Trophoblast cell (in vitro differentiated cells and primary cell): Measurements from ENCODE around the gene CCK.

Experiments
- DNase-seq, 2 donors: peaks; one replicate each; pipeline ENCODE4 v3.0.0-alpha.2; 2016
- H2AFZ ChIP-seq: 2 replicates; pipeline ENCODE4 v1.6.1; 2013; ENCODE audit warnings: low read length, moderate library complexity, mild to moderate bottlenecking; ENCODE audit not compliant: insufficient read depth, poor library complexity
- H2AK5ac ChIP-seq: 2 replicates; pipeline ENCODE4 v1.6.1; 2013; ENCODE audit warnings: mild to moderate bottlenecking, low read length
- H2BK120ac ChIP-seq: 2 replicates; pipeline ENCODE4 v1.6.1; 2013; ENCODE audit warnings: low read length, mild to moderate bottlenecking, moderate library complexity; ENCODE audit not compliant: insufficient read depth, poor library complexity
- H2BK12ac ChIP-seq: 2 replicates; pipeline ENCODE4 v1.6.1; 2013; ENCODE audit warnings: mild to moderate bottlenecking, low read length, moderate library complexity
- H2BK5ac ChIP-seq: 2 replicates; pipeline ENCODE4 v1.6.1; 2013; ENCODE audit warnings: low read length, low read depth, moderate library complexity, mild to moderate bottlenecking; ENCODE audit not compliant: poor library complexity
- H3K14ac ChIP-seq: 2 replicates; pipeline ENCODE4 v1.6.1; 2013; ENCODE audit warnings: mild to moderate bottlenecking, low read length
- H3K18ac ChIP-seq: 2 replicates; pipeline ENCODE4 v1.6.1; 2013; ENCODE audit warnings: mild to moderate bottlenecking, low read length
- H3K23ac ChIP-seq: 2 replicates; pipeline ENCODE4 v1.6.1; 2013; ENCODE audit warnings: low read length
- H3K27ac ChIP-seq: 2 replicates; pipeline ENCODE4 v1.5.1; 2013; ENCODE audit warnings: low read depth, mild to moderate bottlenecking, inconsistent platforms, low read length, moderate library complexity
- H3K27me3 ChIP-seq: 2 replicates; pipeline ENCODE4 v1.6.1; 2013; ENCODE audit warnings: inconsistent platforms, mild to moderate bottlenecking, low read length, moderate library complexity; ENCODE audit not compliant: insufficient read depth
- H3K36me3 ChIP-seq, 2 experiments: 1 replicate in 1 of 2; 2 replicates in 1 of 2; pipeline ENCODE4 v1.6.1; 2013; ENCODE audit warnings: low read length in 2 of 2, mild to moderate bottlenecking in 2 of 2, moderate library complexity in 1 of 2; ENCODE audit not compliant: insufficient read depth in 2 of 2, control insufficient read depth in 1 of 2
- H3K4ac ChIP-seq: 2 replicates; pipeline ENCODE4 v1.6.1; 2013; ENCODE audit warnings: low read depth, mild to moderate bottlenecking, low read length, moderate library complexity
- H3K4me1 ChIP-seq, 2 experiments: 1 replicate in 1 of 2; 2 replicates in 1 of 2; pipeline ENCODE4 v1.6.1; 2013; ENCODE audit warnings: low read length in 2 of 2, mild to moderate bottlenecking in 2 of 2, moderate library complexity in 1 of 2; ENCODE audit not compliant: insufficient read depth in 2 of 2, control insufficient read depth in 1 of 2
- H3K4me2 ChIP-seq: 2 replicates; pipeline ENCODE4 v1.6.1; 2013; ENCODE audit warnings: inconsistent platforms, mild to moderate bottlenecking, low read length, moderate library complexity
- H3K4me3 ChIP-seq: 2 replicates; pipeline ENCODE4 v1.5.1; 2013; ENCODE audit warnings: mild to moderate bottlenecking, low read depth, low read length, inconsistent platforms
- H3K79me1 ChIP-seq: one replicate; pipeline ENCODE4 v1.6.1; 2013; ENCODE audit warnings: low read length
- H3K79me2 ChIP-seq: 2 replicates; pipeline ENCODE4 v1.6.1; 2013; ENCODE audit warnings: low read length, mild to moderate bottlenecking; ENCODE audit not compliant: control insufficient read depth, insufficient read depth, poor library complexity
- H3K9ac ChIP-seq: 2 replicates; pipeline ENCODE4 v1.6.1; 2013; ENCODE audit warnings: mild to moderate bottlenecking, low read length
- H3K9me3 ChIP-seq: 2 replicates; pipeline ENCODE4 v1.6.1; 2013; ENCODE audit warnings: low read depth, mild to moderate bottlenecking, control low read depth, inconsistent platforms, low read length; ENCODE audit not compliant: insufficient read depth
- H4K12ac ChIP-seq: 2 replicates; pipeline ENCODE4 v1.6.1; 2013; ENCODE audit warnings: low read depth, mild to moderate bottlenecking, low read length, moderate library complexity
- H4K8ac ChIP-seq: 2 replicates; pipeline ENCODE4 v1.6.1; 2013; ENCODE audit warnings: low read depth, mild to moderate bottlenecking, low read length, moderate library complexity
- H4K91ac ChIP-seq: one replicate; pipeline ENCODE4 v1.6.1; 2013; ENCODE audit warnings: low read depth, mild to moderate bottlenecking, low read length, moderate library complexity
- WGBS: extraction: QIAGEN DNeasy Blood & Tissue Kit; methylation state at CpG from one replicate; pipeline ENCODE4 v1.1.7; 2013; ENCODE audit warnings: missing lambda C conversion rate; ENCODE audit not compliant: insufficient read length, insufficient coverage; ENCODE audit errors: extremely low coverage; 5-methylcytosine and 5-hydroxymethylcytosine counted together

Gene CCK

GRCh38 chr3:42302924-42303634, 37.1 kb upstream of the CCK start:
- Histone ChIP-seq H3K4ac (no peak overlapping the region), H3K4me2 (no peak overlapping the region), H3K4me1 (no peaks in the 10 kb centered on the region), H2AK5ac (no peak overlapping the region), H4K91ac (no peak overlapping the region), H3K4me3 (no peak overlapping the region), H3K79me2 (no peaks in the 10 kb centered on the region), H3K18ac (no peak overlapping the region), H3K27me3 (no peaks in the 10 kb centered on the region), H2BK120ac (no peak overlapping the region), H4K8ac (no peak overlapping the region), H3K23ac (no peak overlapping the region), H4K12ac (no peak overlapping the region), H3K9ac (no peak overlapping the region), H2BK5ac (no peak overlapping the region), H3K9me3 (no peaks in the 10 kb centered on the region), H3K79me1 (no peaks in the 10 kb centered on the region), H3K14ac (no peak overlapping the region), H3K27ac (no peak overlapping the region), H3K36me3 (no peaks in the 10 kb centered on the region), H2AFZ (no peak overlapping the region), H2BK12ac (no peak overlapping the region)
- no peak for DNase-seq
- WGBS, result no CpG with 5 or more reads among the region's 3 CpGs

GRCh38 chr3:42301446-42302175, 35.6 kb upstream of the CCK start:
- H2BK12ac ChIP-seq, result no peak overlapping the region
- no peak overlapping the region for H3K9ac ChIP-seq
- H3K4me3 ChIP-seq, result no peak overlapping the region
- H2AK5ac ChIP-seq, result no peak overlapping the region
- H2BK120ac ChIP-seq, result no peak overlapping the region
- H3K18ac ChIP-seq, result no peak overlapping the region
- no peak overlapping the region for H3K23ac ChIP-seq
- no peaks in the 10 kb centered on the region for H3K27me3 ChIP-seq
- H4K12ac ChIP-seq, result no peak overlapping the region
- WGBS, result no CpG with 5 or more reads among the region's 4 CpGs
- H4K91ac ChIP-seq, result no peak overlapping the region
- no peaks in the 10 kb centered on the region for H3K79me2 ChIP-seq
- H3K79me1 ChIP-seq, result no peaks in the 10 kb centered on the region
- no peak overlapping the region for H3K14ac ChIP-seq
- no peak for DNase-seq
- no peak overlapping the region for H4K8ac ChIP-seq
- H3K4ac ChIP-seq, result no peak overlapping the region
- H3K4me1 ChIP-seq, result no peaks in the 10 kb centered on the region
- H2BK5ac ChIP-seq, result no peak overlapping the region
- H3K9me3 ChIP-seq, result no peaks in the 10 kb centered on the region
- no peak overlapping the region for H2AFZ ChIP-seq
- H3K4me2 ChIP-seq, result no peak overlapping the region
- no peak overlapping the region for H3K27ac ChIP-seq
- no peaks in the 10 kb centered on the region for H3K36me3 ChIP-seq

- H2BK5ac ChIP-seq, result no peak overlapping the region
- H3K9ac ChIP-seq, result no peak overlapping the region
- H3K4me2 ChIP-seq, result no peak overlapping the region
- no peak overlapping the region for H4K8ac ChIP-seq
- H3K18ac ChIP-seq, result no peak overlapping the region
- no peak overlapping the region for H4K91ac ChIP-seq
- no peak overlapping the region for H2AK5ac ChIP-seq
- H3K4ac ChIP-seq, result no peak overlapping the region
- H3K23ac ChIP-seq, result no peak overlapping the region
- no peak overlapping the region for H3K4me3 ChIP-seq
- H3K14ac ChIP-seq, result no peak overlapping the region
- H3K36me3 ChIP-seq, result no peaks in the 10 kb centered on the region
- DNase-seq, result no peak
- no CpG with 5 or more reads among the region's 3 CpGs for WGBS
- no peak overlapping the region for H4K12ac ChIP-seq
- H2BK120ac ChIP-seq, result no peak overlapping the region
- H3K79me2 ChIP-seq, result no peaks in the 10 kb centered on the region
- H3K27me3 ChIP-seq, result no peaks in the 10 kb centered on the region
- H2BK12ac ChIP-seq, result no peak overlapping the region
- no peaks in the 10 kb centered on the region for H3K79me1 ChIP-seq
- no peaks in the 10 kb centered on the region for H3K9me3 ChIP-seq
- no peaks in the 10 kb centered on the region for H3K4me1 ChIP-seq
- H2AFZ ChIP-seq, result no peak overlapping the region
- H3K27ac ChIP-seq, result no peak overlapping the region
Measured at GRCh38 chr3:42300778-42301177, 34.8 kb upstream of the CCK start.

GRCh38 chr3:42300013-42300412, 34.0 kb upstream of the CCK start:
- no peaks in the 10 kb centered on the region for H3K79me1 ChIP-seq
- H3K18ac ChIP-seq, result no peak overlapping the region
- H3K27ac ChIP-seq, result no peak overlapping the region
- no peak overlapping the region for H3K4me2 ChIP-seq
- no peaks in the 10 kb centered on the region for H3K36me3 ChIP-seq
- H2AK5ac ChIP-seq, result no peak overlapping the region
- no peaks in the 10 kb centered on the region for H3K79me2 ChIP-seq
- no peak overlapping the region for H2AFZ ChIP-seq
- no peak overlapping the region for H2BK12ac ChIP-seq
- no peak overlapping the region for H3K14ac ChIP-seq
- no peak overlapping the region for H2BK5ac ChIP-seq
- no peak overlapping the region for H4K12ac ChIP-seq
- no peak overlapping the region for H2BK120ac ChIP-seq
- no peak overlapping the region for H3K4me3 ChIP-seq
- no peaks in the 10 kb centered on the region for H3K4me1 ChIP-seq
- no CpG with 5 or more reads among the region's 3 CpGs for WGBS
- H3K9me3 ChIP-seq, result no peaks in the 10 kb centered on the region
- no peak overlapping the region for H4K8ac ChIP-seq
- no peak overlapping the region for H4K91ac ChIP-seq
- H3K27me3 ChIP-seq, result no peaks in the 10 kb centered on the region
- DNase-seq, result peak in 1 of 2 donors; percentile 58
- no peak overlapping the region for H3K9ac ChIP-seq
- H3K23ac ChIP-seq, result no peak overlapping the region
- H3K4ac ChIP-seq, result no peak overlapping the region
